ENCODE results near the gene TAC4.

TAC4 gene, protein sequence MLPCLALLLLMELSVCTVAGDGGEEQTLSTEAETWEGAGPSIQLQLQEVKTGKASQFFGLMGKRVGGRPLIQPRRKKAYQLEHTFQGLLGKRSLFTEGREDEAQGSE

DNA sequence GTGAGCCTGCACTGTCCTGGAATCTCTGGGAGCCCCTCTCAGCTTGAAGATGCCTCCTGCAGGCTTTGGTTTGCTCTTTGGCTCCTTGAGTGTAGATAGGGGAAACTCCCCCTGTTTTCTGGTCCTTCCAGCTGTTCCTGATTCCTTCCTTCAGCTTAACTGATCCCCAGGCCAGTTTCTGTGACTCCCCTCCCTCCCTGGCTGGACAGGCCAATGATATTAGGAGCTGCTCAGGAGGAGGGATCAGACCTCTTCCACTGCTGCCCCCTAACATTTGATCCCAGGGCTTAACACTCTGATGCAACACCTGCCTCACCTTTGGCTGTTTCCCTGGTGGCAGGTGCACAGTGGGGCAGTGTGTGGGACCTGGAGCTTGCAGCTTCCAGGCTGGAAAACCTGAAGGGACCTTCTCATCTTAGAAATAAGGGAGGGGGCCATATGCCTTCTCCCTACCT, at the start of gene TAC4:
Gene TAC4 (minus strand): TSS at position 51 of the 455 bp plus-strand sequence. CDS start 52 bp downstream, outside the sequence.
- no peaks in the 10 kb centered on the region for H3K9me3 Mint-ChIP-seq
- H3K36me3 Mint-ChIP-seq (ENCODE audit: low read depth) = peaks cover 10% of the 10 kb centered on the region
- no peak within 1 kb of the TSS for H3K4me3 Mint-ChIP-seq
- H3K27ac Mint-ChIP-seq = no peak within 1 kb of the TSS
- H3K27me3 Mint-ChIP-seq (ENCODE audit: low read depth) = peaks cover 12% of the 10 kb centered on the region
- DNase-seq (ENCODE audit: low spot score) = no peak
- H3K4me1 Mint-ChIP-seq (ENCODE audit: low read depth) = peaks cover 23% of the 10 kb centered on the region

DNA sequence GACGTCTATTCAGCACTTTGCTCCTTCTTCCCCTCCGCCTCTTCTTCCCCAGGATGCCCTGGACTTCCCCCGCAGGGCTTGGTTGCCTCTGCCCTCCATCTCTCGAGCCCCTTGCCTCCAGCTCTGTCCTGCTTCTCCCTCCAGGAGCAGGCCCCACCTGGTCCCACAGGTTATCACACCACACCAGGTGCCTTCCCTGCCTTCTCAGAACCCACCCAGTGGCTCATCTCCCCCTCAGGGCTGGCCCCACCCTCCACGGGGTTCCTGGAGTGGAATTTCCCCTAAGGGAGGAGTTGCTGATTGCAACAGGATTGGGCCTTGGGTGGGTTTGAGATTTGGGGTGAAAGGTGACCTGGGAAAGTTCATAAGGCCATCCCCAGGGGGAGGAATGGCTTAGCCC, 49.0 kb upstream of the TAC4 start:
- no peaks in the 10 kb centered on the region for H3K4me1 Mint-ChIP-seq (ENCODE audit: low read depth)
- DNase-seq (ENCODE audit: low spot score) = no peak
- H3K9me3 Mint-ChIP-seq = no peaks in the 10 kb centered on the region
- peaks cover 46% of the 10 kb centered on the region for H3K27me3 Mint-ChIP-seq (ENCODE audit: low read depth)
- H3K4me3 Mint-ChIP-seq = no peak overlapping the region
- H3K27ac Mint-ChIP-seq = no peak overlapping the region
- H3K36me3 Mint-ChIP-seq (ENCODE audit: low read depth) = no peaks in the 10 kb centered on the region

DNA sequence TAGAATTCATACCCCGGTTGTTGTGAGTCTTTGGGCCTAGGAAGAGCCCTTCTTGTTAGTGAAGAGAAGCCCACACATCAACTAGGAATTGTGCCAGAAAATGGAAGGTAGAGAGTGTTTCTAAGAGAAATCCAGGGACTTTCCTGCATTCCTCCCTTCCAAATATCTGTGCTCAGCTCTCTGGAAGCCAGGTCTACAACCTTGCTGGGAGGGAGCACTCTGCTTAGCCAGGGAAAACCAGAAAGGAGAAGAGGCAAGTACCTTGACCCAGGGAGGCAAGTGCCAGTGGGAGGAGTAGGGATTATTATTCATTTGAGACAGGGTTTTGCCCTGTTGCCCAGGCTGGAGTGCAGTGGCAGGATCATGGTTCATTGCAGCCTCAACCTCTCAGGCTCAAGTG, 48.4 kb upstream of the TAC4 start:
- Mint-ChIP-seq H3K9me3 (no peaks in the 10 kb centered on the region), H3K27me3 (ENCODE audit: low read depth) (peaks cover 48% of the 10 kb centered on the region), H3K27ac (no peak overlapping the region), H3K36me3 (ENCODE audit: low read depth) (no peaks in the 10 kb centered on the region), H3K4me3 (no peak overlapping the region), H3K4me1 (ENCODE audit: low read depth) (no peaks in the 10 kb centered on the region)
- no peak for DNase-seq (ENCODE audit: low spot score)

DNA sequence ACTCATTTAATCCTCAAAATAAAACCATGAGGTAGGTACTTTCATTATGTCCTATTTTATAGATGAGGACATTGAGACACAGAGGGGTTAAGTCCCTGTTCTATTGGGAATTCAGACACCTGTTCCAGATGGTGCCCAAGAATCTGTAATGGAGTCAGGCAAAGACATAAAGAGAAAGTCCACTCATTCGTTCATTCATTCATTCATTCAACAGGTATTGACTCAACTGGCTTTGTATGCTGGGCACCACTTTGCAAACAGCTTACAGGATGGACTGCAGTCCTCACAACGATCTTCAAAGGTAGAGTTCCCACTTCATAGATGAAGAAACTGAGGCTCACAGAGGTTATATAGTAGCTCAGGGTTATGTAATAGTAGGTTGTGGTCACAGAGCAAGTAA, 47.9 kb upstream of the TAC4 start:
- Mint-ChIP-seq H3K4me1 (ENCODE audit: low read depth) (no peaks in the 10 kb centered on the region), H3K4me3 (no peak overlapping the region), H3K9me3 (no peaks in the 10 kb centered on the region), H3K27me3 (ENCODE audit: low read depth) (peaks cover 49% of the 10 kb centered on the region), H3K36me3 (ENCODE audit: low read depth) (no peaks in the 10 kb centered on the region), H3K27ac (no peak overlapping the region)
- no peak for DNase-seq (ENCODE audit: low spot score)

DNA sequence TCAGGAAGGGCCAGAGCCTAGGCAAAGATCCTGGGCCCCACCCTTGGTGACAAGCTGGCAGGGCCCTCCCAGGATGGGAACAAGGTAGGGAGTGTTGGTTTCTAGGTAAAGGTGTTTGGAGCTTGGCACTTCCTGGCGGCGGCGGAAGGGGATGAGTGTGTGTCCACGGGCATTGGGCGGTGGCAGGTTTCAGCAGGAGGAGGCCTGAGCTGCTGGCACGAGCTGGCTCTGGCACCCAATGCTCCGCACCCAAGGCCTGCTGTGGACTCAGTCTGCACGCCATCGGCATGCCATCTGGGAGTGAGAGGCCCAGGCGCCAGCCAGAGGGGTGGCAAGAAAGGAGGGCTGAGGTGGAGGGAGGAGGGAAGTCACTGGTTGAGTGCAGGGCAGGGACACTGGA, 46.9 kb upstream of the TAC4 start:
- Mint-ChIP-seq H3K4me3 (no peak overlapping the region), H3K27ac (no peak overlapping the region), H3K9me3 (no peaks in the 10 kb centered on the region), H3K27me3 (ENCODE audit: low read depth) (peaks cover 45% of the 10 kb centered on the region), H3K4me1 (ENCODE audit: low read depth) (no peaks in the 10 kb centered on the region), H3K36me3 (ENCODE audit: low read depth) (no peaks in the 10 kb centered on the region)
- DNase-seq (ENCODE audit: low spot score) = no peak

DNA sequence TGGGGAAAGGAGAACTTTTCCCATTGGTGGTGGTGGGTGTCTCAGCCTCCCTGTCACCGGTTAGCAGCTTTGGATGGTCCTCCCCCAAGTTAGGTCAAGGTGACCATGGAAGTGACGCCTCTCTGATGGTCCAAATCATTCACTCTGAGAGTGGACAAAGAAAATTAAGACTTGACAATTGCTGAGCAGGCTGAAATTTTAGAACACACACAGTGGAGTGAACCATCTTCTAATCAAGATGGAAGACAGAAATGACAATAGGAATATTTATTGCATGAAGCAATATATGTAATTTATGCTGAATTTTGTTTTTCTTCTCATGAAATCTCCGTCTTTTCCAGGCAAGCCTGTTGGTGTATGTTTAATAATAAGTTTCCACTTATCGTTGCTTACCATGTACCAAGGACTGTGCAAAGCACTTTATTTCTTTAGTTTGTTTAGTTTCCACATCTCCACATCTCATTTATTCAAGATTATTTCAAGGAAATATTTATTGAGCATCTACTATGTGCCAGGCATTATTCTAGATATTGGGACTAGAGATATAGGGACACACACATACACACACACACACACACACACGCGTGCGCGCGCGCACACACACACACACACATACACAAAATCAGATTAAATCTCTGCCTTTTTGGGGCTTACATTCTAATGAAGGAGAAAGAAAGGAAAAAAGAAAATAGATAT, 44.0 kb upstream of the TAC4 start:
- H3K9me3 Mint-ChIP-seq = no peaks in the 10 kb centered on the region
- H3K4me3 Mint-ChIP-seq = no peak overlapping the region
- DNase-seq (ENCODE audit: low spot score) = no peak
- H3K27ac Mint-ChIP-seq = no peak overlapping the region
- no peaks in the 10 kb centered on the region for H3K4me1 Mint-ChIP-seq (ENCODE audit: low read depth)
- no peaks in the 10 kb centered on the region for H3K36me3 Mint-ChIP-seq (ENCODE audit: low read depth)
- H3K27me3 Mint-ChIP-seq (ENCODE audit: low read depth) = peaks cover 51% of the 10 kb centered on the region

DNA sequence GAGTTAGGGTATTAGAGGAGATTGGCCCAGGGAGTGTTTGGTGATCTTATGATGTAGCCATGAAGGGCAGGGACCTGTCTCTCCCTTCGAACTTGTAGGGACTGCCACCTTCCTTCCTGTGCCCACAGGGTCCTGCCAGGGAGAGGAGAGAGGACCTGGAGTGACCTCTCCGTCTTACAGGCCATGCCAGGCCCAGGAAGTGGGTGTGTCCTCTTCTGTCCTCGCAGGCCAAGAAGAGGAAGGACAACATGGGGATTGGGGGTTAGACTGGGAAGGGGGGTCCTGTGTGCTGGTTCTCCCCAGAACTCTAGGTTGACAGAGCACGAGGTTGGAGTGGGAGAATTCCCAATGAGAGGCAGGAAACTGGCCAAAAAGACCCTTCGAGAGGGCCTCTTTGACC, 43.4 kb upstream of the TAC4 start:
- no peak overlapping the region for H3K27ac Mint-ChIP-seq
- no peak for DNase-seq (ENCODE audit: low spot score)
- no peaks in the 10 kb centered on the region for H3K4me1 Mint-ChIP-seq (ENCODE audit: low read depth)
- H3K9me3 Mint-ChIP-seq = no peaks in the 10 kb centered on the region
- no peak overlapping the region for H3K4me3 Mint-ChIP-seq
- peaks cover 51% of the 10 kb centered on the region for H3K27me3 Mint-ChIP-seq (ENCODE audit: low read depth)
- H3K36me3 Mint-ChIP-seq (ENCODE audit: low read depth) = no peaks in the 10 kb centered on the region

DNA sequence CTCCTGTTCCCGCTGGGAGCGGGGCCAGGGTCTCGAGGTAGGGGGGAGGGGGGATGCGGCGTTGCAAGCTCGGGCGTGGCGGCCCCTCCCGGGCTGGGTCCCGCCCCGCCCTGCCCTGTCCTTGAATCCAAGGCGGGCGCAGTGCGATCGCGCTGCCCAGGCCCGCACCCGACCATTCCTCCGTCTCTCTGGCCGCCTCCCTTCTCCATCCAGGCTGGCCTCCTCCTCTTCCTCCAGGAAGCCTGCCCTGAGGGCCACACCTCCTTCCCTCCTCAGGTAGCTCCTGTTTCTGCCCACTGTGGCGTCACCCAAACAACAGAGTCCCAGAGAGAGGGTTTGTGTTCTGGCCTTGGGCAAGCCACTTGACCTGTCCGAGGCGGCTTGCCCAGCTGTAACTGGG, 43.0 kb upstream of the TAC4 start:
- Mint-ChIP-seq H3K4me3 (no peak overlapping the region), H3K36me3 (ENCODE audit: low read depth) (no peaks in the 10 kb centered on the region), H3K27ac (no peak overlapping the region), H3K4me1 (ENCODE audit: low read depth) (no peaks in the 10 kb centered on the region), H3K9me3 (no peaks in the 10 kb centered on the region), H3K27me3 (ENCODE audit: low read depth) (peaks cover 51% of the 10 kb centered on the region)
- DNase-seq (ENCODE audit: low spot score) = no peak

DNA sequence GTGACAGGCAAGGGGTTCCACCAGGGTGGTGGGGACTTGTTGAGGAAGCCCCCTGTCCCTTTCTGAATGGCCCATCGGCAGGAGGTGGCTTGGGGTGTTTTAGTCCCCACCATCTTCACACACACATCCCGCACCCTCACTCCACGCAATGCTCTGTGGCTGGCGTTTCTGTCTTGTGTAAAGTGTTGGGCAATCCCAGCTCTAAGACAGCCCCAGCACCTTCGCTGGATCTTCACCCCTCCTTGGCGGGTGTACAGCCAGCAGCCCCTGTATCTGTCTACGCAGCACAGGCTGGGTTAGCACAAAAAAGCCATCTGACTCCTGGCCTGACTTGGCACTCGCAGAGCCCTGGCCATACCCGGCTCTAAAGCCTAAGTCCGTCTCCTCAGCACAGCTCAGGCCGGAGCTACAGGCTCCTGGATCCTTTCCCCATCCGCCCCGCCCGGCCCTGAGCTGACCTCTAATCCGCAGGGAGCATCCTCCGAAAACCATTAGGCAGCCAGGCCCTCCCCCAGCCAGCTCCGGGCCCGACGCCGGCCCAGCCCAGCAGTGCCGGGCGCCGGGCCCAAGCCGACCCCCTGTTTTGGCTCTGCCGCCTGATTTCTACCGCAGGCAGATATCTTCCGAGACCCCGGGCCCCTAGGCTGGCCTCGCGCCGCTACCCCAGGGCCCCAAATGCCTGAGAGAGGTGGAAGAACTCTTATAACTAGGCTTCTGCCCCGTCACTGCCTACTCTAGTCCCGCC, 42.4 kb upstream of the TAC4 start:
- Mint-ChIP-seq H3K27ac (no peak overlapping the region), H3K27me3 (ENCODE audit: low read depth) (peaks cover 51% of the 10 kb centered on the region)

DNA sequence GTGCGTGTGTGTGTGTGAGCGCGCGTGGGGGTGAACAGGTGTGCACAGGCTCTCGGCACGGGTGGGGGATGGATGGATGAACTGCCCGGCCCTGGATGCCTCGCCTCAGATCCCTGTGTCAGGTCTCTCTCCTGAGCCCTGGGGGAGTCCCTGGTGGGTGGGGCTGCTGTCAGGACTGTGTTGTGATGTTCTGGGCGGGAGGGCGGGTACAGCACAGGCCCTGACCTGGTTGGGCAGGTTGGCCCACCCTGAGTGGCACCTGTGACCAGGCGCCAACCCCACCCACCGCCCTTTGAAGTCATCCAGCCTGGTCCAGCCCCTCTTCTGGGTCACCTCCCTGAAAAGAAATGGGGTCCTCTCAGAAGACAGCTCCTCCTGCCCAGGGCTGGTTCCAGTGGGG, 41.6 kb upstream of the TAC4 start:
- H3K36me3 Mint-ChIP-seq (ENCODE audit: low read depth) = no peaks in the 10 kb centered on the region
- no peaks in the 10 kb centered on the region for H3K9me3 Mint-ChIP-seq
- H3K4me3 Mint-ChIP-seq = no peak overlapping the region
- no peaks in the 10 kb centered on the region for H3K4me1 Mint-ChIP-seq (ENCODE audit: low read depth)
- H3K27me3 Mint-ChIP-seq (ENCODE audit: low read depth) = peaks cover 49% of the 10 kb centered on the region
- no peak for DNase-seq (ENCODE audit: low spot score)
- no peak overlapping the region for H3K27ac Mint-ChIP-seq

More for the DNA sequence above, 42.4 kb upstream of the TAC4 start:
- H3K4me3 Mint-ChIP-seq = no peak overlapping the region
- DNase-seq (ENCODE audit: low spot score) = no peak
- no peaks in the 10 kb centered on the region for H3K4me1 Mint-ChIP-seq (ENCODE audit: low read depth)
- no peaks in the 10 kb centered on the region for H3K36me3 Mint-ChIP-seq (ENCODE audit: low read depth)
- H3K9me3 Mint-ChIP-seq = no peaks in the 10 kb centered on the region

DNA sequence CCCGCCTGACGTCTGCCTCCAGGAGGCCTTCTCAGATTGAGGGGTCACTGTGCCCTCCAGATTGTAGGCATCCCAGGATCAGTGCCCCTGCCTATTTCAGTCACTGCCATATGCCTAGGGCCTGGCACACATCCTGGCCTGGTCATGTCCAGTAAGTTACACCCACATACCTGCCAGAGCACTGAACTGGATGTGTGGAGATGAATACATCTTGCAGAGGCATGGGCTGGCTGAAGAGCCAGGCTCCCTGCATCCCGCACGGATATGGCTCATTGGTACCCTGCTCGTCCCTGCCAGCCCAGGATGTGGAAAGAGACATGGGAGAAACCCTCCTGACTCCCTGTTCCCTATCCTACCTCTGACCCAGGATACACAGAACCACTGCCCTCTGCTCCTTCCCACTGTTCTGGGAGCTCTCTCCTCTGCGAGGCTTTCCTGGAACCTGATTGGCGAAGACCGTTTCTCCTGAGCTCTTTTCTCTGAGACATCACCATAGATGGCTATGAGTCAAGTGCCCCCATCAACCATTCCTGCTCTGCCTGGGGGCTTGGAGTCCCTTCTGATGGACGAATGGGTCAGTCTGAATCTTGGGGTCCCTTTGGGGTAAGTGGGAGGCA, 40.0 kb upstream of the TAC4 start:
- no peak overlapping the region for H3K4me3 Mint-ChIP-seq
- H3K4me1 Mint-ChIP-seq (ENCODE audit: low read depth) = no peaks in the 10 kb centered on the region
- H3K27me3 Mint-ChIP-seq (ENCODE audit: low read depth) = peaks cover 40% of the 10 kb centered on the region
- DNase-seq (ENCODE audit: low spot score) = no peak
- H3K36me3 Mint-ChIP-seq (ENCODE audit: low read depth) = no peaks in the 10 kb centered on the region
- H3K9me3 Mint-ChIP-seq = no peaks in the 10 kb centered on the region
- H3K27ac Mint-ChIP-seq = no peak overlapping the region

DNA sequence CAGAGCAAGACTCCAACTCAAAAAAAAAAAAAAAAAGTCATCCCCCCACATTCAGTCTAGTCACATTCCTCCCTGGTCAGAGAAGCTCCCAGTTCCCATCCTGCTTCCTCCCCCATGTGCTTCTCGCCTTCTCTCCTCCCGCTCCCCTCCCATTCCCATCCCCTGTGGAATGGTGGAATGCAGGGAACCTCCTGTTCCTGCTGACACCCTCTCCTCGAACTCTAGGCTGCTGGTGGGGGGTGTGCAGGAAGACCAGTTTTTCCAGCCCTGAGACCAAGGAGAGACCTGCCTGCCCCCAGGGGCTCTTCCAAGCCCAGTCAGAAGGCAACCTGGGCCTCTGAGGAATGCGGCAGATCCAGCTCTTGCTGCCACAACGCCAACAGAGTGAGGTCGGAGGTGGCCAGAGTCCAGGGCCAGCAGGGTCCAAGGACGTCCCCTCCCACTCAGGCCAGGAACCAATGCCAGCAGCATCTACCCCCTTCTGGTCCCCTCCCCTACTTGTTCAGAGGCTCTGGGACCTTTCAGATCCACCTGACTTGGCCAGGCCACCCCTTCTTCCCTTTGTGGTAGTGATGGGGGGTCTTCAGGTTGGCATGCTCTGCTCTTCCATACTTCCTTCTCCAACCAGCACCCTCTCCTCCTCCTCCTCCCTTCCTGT, 39.3 kb upstream of the TAC4 start:
- Mint-ChIP-seq H3K27me3 (ENCODE audit: low read depth) (peaks cover 42% of the 10 kb centered on the region), H3K36me3 (ENCODE audit: low read depth) (no peaks in the 10 kb centered on the region), H3K27ac (no peak overlapping the region), H3K4me1 (ENCODE audit: low read depth) (no peaks in the 10 kb centered on the region), H3K4me3 (no peak overlapping the region), H3K9me3 (no peaks in the 10 kb centered on the region)
- no peak for DNase-seq (ENCODE audit: low spot score)

DNA sequence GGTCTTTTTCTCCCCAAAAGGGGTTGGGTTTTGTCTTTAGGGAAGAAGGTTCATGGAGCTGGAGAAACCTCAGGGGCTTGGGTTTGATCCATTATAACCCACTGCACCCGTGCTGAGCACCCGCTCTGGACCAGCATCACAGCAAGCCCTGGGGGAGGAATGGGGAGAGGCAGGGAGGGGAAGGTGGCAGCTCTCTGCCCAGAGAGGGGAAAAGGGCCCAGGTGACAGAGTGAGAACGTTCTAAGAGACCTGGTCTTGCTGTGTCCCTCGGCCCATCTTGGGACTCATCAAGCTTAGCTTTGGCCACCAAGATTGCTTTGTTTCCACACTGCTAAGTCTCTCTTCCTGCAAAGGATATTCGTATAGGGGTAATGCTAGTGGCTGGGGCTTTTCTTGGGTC, 38.2 kb upstream of the TAC4 start:
- Mint-ChIP-seq H3K27me3 (ENCODE audit: low read depth) (peaks cover 40% of the 10 kb centered on the region), H3K27ac (no peak overlapping the region), H3K36me3 (ENCODE audit: low read depth) (no peaks in the 10 kb centered on the region), H3K4me3 (no peak overlapping the region), H3K9me3 (no peaks in the 10 kb centered on the region), H3K4me1 (ENCODE audit: low read depth) (no peaks in the 10 kb centered on the region)
- DNase-seq (ENCODE audit: low spot score) = no peak

DNA sequence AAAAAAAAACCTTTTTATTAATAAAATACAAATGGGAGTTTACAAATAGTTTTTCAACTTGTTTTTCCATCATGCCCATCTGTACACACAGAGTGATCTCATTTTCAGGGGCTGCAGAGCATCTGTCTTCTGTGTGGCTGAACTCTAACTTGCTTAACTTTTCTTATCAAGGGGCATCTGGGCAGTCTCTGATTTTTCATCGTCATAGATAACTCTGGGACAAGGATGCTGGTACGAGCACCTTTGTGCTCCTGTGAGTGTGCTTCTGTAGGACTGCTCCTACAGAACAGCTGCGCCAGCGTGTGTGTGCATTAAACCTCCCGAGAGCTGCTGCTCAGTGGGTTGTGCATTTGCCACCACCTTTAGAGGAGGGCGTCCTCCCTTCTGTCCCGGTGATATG, 34.6 kb upstream of the TAC4 start:
- H3K27ac Mint-ChIP-seq = no peak overlapping the region
- no peak overlapping the region for H3K4me3 Mint-ChIP-seq
- no peaks in the 10 kb centered on the region for H3K4me1 Mint-ChIP-seq (ENCODE audit: low read depth)
- no peak for DNase-seq (ENCODE audit: low spot score)
- H3K27me3 Mint-ChIP-seq (ENCODE audit: low read depth) = peaks cover 47% of the 10 kb centered on the region
- no peaks in the 10 kb centered on the region for H3K36me3 Mint-ChIP-seq (ENCODE audit: low read depth)
- no peaks in the 10 kb centered on the region for H3K9me3 Mint-ChIP-seq

Measured in T-helper 2 cell treated with Interferon-gamma antibody and Interleukin-4, amounts not matched to agents 5 μg/mL and 100 μg/mL, for 36 hours (primary cell).